C4-2B (cell line): ENCODE data around the gene NELL1.

Experiments used
- CTCF ChIP-seq: fragments of 450-650 bp; conservative IDR thresholded peaks from 2 replicates; pipeline ENCODE4 v1.5.1; 2017; ENCODE audit warnings: mild to moderate bottlenecking
- ZFX ChIP-seq: fragments of 450-650 bp; IDR thresholded peaks from 2 replicates; pipeline ENCODE4 v1.6.1; 2017

DNA sequence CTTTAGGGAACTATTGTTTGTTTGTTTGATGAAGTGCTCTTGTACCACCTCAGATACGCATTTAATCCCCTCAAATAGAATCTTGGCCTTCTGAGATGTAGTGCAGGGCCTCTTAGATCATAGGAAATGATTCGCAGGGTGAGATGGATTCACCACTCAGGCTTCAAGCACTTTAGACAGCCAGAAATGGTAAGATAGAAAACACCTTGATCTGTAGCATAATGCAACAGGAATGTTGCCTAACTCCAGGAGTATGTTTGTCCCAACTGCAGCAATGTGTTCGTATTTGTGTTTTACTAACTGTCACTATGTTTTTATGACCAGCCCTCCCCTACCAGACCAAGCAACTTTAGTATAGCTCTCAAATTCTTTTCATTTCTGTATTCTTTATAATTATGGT, 761.2 kb downstream of the NELL1 start:
- TF ChIP-seq CTCF (no peak), ZFX (no peak)
